ENCODE data around the gene CAMK2D.

CAMK2D gene

DNA sequence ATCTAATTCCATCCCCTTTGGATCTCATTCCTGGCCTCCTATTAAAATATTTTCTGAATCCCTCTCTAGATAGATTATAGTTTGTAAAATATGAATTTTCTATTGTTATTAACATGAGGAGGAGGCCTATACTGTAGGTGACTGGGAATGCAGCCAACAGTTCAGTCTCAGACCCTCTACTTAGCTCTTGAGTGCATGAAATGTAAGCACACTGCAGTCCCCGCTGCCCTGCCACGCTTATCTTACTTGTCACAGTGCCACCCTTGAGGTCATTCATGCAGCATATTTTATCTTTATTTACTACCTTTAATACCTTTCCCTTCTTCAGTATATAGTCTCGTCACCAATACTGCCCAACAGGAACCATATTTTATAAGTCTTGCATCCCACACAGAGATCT, 151.0 kb downstream of the CAMK2D start:
- no peak for DNase-seq (ENCODE audit: low read depth in 2 of 2, low spot score in 1 of 2)

DNA sequence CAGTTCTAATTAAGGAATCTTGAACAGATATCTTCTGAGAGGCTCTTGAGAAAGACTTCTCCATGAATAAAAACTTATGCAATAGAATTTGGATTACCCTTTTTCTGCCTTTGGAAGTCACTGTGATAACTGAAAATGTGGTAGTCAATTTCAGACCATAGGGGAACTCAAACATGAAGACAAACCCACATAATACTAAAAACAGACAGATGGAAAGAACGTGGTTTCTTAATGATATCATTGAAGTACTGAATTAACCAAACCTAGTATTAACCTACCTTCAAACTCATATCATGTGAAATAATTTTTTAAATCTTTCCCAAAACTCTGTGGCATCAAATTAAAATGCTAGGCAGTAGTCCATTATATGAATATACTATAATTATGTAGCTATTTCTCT, 153.5 kb downstream of the CAMK2D start:
- DNase-seq (ENCODE audit: low read depth in 2 of 2, low spot score in 1 of 2): no peak

DNA sequence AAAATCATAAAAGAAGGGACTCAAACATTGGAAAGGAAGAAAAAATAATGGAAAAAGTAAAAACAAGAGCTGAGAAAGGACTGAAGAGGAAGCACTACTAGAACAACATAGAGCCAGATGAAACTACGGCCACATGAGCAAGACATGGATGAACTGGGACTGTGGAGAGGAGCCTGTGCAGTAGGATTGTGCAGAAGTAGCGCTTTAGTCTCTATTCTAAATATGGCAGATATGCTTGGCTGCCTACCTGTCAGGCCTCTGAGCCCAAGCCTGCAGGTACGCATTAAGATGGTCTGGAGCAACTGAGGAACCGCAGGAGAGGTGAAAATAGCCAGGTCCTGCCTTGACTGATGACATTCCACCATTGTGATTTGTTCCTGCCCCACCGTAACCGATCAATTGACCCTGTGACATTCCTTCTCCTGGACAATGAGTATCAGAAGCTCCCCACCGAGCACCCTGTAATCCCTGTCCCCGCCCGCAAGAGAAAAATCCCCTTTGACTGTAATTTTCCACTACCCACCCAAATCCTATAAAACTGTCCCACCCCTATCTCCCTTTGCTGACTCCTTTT, 154.3 kb downstream of the CAMK2D start:
- DNase-seq (ENCODE audit: low read depth in 2 of 2, low spot score in 1 of 2): no peak

DNA sequence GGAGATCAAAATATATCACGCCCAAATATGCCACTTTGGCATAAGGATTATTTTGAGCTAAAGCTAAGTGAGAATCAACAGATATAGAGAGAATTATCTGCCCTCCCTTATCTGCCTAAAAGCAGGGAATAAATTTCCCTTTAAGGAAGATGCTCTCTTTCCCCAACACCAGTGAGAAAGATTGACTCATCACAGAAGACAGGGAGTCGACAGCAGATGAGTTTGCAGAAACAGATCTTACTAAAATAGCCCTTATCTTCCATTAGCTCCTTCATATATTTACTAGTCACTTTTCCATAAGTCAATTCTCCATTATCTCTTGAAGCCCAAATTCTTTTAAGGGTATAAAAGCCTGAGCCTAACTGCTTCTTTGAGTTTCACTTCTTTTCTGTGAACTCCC, 156.6 kb downstream of the CAMK2D start:
- DNase-seq (ENCODE audit: low read depth in 2 of 2, low spot score in 1 of 2): no peak

DNA sequence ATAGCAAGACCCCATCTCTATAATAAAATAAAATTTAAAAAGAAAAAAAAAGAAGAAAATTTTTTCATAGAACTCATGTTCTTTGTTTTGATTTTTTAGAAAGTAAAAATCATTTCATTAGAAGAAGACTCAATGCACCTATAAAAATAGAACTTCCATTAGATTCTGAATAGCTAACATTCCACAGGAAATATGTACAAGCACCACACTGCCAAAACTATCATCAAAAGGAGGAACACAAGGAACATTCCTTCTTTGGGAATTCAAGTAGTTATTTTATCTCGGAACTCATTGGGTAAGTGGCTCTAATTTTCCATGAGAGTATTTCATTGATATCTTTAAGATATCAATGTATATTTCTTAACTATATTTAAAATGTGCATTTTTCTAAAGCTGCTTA, 157.6 kb downstream of the CAMK2D start:
- DNase-seq (ENCODE audit: low read depth in 2 of 2, low spot score in 1 of 2): no peak

DNA sequence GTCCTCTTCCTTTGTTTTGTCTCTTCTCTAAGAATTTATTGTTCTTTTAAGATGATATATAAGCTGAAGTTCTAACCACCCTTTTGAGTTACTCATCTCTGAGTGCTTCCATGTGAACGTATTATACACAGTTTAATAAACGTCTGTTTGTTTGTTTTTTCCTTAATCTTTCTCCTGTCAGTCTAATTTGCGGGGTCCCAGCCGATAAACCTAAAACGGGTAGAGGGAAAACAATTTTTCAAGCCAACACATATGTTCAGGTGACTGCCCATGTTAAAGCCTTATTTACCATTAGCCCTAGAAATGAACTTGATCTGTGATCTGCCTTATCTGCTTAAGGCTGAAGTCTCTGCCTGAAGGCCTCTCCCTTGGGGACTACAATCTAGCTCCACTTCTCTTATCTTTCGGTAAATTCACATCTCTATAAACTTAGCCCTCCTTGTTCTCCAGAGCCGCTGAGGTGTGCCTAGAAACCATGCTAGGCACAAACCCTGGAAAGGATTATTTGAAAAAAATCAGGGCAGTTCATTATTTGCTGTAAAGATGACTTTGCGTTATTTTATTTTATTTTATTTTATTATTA, 158.8 kb downstream of the CAMK2D start:
- DNase-seq (ENCODE audit: low read depth in 2 of 2, low spot score in 1 of 2): no peak

DNA sequence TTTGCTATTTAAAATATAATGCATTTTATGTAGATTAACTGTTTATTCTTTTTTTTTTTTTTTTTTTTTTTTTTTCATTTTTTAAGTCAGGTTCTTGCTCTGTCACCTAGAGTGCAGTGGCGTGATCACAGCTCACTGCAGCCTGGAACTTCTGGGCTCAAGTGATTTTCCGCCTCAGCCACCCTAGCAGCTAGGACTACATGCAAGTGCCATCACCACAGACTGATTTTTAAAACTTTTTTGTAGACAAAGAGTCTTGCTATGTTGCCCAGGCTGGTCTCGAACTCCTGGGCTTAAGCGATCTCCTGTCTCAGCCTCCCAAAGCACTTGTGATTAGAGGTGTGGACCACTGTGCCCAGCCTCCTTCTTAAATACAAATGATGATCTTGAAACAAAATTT, 159.9 kb downstream of the CAMK2D start:
- DNase-seq (ENCODE audit: low read depth in 2 of 2, low spot score in 1 of 2): no peak

DNA sequence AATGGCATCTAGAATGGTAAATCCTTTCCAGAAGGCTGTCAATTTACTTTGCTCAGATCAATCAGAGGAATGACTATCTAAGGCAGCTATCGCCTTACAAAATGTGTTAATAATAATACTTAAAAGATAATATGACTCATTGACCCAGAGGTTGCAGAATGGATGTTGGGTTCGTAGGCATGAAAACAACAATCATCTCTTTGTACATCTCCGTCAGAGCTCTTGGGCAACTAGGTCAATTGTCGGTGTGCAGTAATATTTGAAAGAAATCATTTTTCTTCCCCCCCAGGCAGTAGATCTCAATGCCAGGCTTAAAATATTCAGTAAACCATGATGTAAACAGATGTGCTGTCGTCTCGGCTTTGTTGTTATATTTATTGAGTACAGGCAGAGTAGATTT, 165.1 kb downstream of the CAMK2D start:
- DNase-seq (ENCODE audit: low read depth in 2 of 2, low spot score in 1 of 2): no peak

DNA sequence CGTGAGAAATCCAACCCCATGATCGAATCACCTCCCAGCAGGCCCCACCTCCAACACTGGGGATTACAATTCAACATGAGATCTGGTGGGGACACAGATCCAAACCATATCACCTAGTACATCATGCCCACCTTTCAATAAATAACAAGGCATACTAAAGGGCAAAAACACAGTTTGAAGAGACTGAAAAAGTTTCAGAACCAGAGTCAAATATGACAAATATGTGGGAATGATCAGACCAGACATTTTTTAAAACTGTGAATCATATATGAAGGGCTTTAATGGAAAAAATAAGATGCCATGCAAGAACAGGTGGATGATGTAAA, 167.3 kb downstream of the CAMK2D start:
- no peak for DNase-seq (ENCODE audit: low read depth in 2 of 2, low spot score in 1 of 2)

DNA sequence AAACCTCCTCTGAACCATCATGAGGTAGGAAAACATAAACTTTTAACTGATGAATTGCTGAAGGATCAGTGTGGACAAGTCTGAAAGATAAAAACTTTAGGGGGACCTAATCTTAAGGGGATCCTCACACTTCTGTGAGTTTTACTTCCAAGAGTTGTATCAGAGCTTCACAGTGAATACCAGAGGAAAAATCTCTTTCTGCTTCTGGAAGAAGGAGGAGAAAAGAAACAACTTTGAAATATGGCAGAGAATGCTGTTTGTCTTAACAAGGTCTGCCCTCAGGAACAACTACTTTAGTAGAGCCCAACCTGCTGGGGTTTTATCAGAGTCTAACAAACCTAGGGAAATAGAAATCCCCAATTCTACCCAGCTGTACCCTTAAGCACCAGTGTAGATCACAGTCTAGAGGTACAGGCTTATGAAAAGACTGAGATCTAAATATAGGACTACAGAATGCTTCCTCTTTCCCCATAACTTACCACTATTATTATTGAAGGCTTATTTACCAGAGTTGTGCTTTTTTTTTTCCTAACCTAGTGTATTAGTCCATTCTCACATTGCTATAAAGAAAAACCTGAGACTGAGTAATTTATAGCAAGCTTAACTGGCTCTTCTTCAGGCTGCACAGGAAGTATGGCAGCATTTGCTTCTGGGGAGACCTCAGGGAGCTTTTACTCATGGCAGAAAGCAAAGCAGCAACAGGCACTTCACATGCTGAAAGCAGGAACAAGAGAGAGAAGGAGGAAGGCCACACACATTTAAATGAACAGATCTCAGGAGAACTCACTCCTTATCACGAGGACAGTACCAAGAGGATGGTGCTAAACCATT, 167.9 kb downstream of the CAMK2D start:
- no peak for DNase-seq (ENCODE audit: low read depth in 2 of 2, low spot score in 1 of 2)

DNA sequence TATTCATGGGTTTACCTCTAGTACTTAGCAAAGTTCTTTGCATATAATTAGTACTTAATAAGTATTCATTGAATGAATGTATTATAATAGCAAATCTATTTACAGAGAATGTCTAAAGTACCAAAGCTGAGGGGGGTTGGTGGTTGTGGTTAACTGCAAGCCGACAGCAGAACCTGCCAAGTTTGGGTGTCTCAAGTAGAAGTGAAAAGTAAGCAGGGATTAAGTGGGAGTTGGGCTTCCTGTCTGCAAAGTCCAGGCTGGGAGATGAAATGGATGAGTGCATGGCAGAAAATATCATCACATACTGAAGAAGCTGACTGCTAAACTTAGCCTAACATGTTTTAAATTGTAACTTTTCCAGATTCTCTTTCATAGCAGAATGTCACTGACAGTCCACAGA, 169.6 kb downstream of the CAMK2D start:
- DNase-seq (ENCODE audit: low read depth in 2 of 2, low spot score in 1 of 2): no peak

DNA sequence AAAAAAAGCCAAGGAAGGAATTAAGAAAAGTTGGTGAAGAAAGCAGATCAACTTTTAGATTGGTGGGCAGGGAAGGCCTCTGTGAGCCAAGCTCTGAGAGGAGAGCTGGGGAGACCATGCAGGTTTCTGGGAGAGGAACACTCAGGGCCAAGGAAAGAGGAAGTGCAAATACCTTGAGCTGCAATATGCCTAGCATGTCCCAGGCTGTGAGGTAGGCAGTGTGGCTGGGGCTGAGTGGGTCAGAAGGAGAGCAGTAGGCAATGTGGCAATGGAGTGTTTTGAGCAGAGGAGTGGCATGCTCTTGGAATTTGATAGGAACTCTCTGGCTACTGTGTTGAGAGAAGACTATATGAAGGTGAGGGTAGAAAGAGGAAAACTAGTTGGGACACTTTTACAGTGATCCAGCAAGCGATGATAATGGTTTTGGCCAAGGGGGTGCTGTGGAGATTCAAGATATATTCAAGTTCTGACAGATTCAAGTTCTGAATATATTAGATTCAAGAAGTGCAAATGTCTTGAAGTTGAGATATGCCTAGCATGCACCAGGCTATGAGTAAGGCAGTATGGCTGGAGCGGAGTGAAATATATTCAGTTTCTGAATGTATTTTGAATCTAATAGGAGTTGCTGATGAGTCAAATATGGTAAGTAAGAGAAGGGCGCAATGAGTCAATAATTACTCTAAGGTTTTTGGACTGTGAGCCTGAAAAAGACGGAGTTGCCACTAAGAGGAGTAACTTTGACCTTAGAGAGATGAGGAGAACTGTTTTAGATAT, 172.5 kb downstream of the CAMK2D start:
- no peak for DNase-seq (ENCODE audit: low read depth in 2 of 2, low spot score in 1 of 2)

DNA sequence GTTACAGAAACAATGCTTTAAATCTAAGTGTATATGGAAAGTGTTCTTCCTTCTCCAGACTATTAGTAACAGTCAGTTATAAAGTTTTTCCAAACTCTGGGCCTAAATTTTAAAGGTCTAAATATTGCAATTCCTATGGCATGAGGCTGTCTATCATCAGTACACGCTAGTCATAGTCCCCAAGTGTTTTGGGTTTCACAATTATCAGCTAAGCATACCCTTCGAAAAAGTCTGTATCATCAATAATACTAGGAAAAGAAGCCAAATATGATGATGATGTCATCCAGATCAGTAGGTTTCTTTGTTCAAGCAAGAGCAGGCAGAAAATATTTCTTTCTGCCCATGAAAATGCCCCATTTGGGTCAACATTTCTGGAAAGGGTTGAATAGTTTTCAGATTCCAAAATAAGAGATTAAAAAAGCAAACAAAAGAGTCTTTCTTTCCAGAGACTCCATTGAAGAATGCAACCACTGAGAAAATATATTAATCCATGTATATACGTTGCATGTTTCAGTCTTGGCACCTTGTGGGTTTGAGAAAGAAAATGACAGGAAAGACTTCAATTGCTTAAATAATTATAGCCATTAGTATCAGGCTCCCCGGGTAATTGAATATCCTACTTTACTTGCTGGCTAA, 173.8 kb downstream of the CAMK2D start:
- DNase-seq (ENCODE audit: low read depth in 2 of 2, low spot score in 1 of 2): no peak

DNA sequence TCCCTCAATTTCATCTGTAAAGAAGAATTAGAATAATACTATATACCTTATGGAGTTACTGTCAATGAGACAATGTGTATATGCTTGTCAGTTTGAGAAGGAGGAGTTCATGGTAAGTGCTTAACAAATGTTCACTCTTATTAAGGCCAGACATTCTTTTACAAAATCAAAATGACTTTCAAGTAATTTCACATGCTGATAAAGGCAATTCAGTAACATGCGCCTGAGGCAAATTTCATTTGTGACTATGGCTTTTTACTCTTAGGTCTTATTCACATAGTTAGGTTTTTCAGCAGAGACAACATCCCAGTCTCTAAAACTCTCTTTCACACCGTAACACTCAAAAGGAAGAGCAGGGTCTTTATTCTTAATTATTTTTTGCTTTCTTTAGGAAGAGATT, 174.4 kb downstream of the CAMK2D start:
- no peak for DNase-seq (ENCODE audit: low read depth in 2 of 2, low spot score in 1 of 2)

DNA sequence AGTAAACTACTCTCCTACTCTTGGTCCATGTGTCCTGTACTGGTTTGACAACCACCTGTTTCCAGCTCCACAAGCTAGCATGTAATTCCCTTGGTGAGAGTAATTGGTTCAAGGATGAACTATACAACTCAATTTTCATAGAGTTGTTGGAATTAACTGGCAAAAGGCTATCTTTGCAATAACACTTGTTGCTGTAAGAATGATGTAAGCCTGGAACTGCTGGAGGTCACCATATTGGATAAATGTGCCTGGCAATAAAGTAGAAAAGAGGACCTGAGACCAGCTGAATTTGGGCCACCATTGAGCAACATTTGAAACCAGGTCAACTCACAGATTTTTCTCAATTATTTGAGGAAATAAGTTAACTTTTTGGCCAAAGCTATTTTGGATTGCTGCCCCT, 175.5 kb downstream of the CAMK2D start:
- no peak for DNase-seq (ENCODE audit: low read depth in 2 of 2, low spot score in 1 of 2)

DNA sequence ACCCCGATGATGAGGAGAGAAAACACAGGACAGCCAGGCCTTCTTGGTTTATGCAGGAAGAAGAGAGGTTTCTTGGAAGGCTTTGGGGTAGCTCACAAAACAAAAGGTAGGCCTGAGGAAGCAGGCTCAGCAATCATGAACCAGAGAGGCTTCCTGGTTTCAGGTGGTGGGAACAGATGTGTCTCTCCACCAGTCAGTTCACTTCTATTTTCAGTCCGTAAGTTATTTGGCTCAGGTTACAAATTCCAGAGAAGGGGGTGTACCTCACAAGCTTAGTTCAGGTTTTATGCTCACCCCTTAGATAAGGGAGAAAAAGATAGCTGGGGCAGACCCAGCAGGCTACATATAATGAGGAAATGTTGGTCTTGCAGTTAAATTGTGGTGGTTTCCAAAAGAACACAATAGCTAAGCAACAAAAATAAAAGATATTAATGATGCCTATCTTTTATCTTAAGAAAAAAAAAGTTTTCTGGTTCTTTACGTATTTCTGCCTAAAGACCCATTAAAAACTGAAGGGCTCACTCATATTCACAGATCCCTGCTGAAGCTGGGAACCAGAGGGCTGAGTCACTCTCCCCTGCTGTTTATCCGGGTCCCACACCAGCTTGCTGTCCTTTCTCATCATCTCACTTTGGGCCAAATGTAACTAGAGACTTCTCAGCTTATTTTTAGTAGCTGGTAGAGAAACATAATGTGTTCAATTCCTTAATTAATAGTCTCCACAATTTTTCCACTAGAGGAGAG, 177.0 kb downstream of the CAMK2D start:
- no peak for DNase-seq (ENCODE audit: low read depth in 2 of 2, low spot score in 1 of 2)

DNA sequence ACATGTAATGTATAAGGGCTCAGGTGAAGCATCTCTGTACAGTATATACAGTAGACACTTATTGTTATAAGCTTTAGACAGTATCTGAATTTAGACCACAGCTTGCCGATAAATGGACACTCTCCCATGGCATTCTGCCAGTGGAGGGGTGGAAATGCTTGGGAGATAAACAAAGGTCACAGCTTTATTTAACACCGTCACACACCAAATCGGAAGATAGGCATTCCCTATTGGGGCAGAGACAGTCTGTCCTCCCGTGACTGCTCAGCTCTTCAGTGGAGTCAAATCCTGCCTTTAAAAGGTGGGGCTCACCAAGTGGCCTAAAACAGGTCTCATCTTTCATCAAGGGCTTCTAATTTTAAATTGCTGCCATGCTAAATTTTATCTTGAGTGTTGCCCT, 178.8 kb downstream of the CAMK2D start:
- no peak for DNase-seq (ENCODE audit: low read depth in 2 of 2, low spot score in 1 of 2)

DNA sequence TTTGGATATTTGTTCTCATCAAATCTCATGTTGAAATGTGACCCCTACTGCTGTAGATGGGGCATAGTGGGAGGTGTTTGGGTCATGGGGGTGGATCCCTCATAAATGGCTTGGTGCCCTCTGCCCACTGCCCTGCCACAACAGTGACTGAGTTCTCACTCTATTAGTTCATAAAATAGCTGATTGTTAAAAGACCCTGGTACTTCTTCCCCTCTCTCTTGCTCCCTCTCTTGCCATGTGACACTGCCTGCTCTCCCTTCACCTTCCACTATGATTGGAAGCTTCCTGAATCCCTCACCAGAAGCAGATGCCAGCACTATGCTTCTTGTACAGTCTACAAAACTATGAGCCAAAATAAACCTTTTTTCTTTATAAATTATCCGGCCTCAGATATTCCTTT, 182.2 kb downstream of the CAMK2D start:
- no peak for DNase-seq (ENCODE audit: low read depth in 2 of 2, low spot score in 1 of 2)

DNA sequence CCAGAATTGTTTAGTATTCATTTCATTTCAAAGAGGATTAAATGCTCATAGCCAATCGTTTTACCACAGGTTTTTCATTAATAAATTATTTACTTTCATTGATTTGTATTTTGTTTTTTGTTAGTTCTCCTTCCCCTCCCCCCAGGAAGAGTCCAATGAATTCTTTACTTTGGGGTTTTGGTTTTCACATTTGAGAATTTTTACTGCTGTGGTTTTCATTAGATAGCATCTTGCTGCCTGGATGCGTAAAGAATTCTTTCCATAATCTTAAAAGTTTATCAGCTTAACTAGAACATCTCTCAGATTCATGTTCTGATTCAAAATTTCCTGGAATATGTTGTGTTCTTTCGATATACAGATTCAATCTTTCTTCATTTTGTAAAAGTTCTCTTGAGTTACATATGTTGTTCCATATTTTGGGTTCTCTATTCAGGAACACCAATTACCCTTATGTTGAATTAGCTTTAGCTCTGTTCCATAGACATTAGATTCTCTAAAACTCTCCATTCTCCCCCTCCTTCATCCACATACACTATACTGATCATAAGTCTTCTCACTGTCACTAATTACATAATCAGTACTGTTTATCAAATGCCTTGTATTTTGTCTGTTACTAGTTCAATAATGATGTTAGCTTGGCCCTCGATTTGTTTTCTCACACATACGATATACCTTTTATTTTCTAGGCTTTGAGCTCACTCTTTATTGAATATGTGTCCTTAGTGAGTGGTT, 184.4 kb downstream of the CAMK2D start:
- no peak for DNase-seq (ENCODE audit: low read depth in 2 of 2, low spot score in 1 of 2)

DNA sequence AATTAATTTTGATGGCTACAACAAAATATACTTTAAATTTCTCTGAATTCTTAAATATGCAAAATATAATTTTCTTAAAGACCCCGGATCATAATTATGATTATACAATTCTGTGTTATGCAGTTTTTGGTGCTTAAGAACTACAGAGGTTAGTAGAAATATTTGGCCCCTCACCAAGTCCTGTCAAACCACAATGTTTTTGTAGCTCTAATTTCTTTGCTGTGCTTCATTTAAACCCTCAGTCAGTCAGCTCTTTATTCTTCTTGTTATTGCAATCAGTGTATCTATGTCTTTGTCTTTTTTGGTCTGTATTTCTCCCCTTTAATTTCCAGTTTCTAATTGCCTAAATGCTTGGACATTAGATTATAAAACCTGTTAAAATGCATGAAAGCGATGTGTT, 186.1 kb downstream of the CAMK2D start:
- DNase-seq (ENCODE audit: low read depth in 2 of 2, low spot score in 1 of 2): no peak

All from stimulated activated CD8-positive, alpha-beta memory T cell treated with anti-CD3 and anti-CD28 coated beads, Interleukin-4, amount 100 ng/mL, for 1 hour (primary cell).